ENCODE results near the gene SCAF4. TPM values are rescaled to one million over a fixed set of nuclear protein-coding genes. Genes with fewer than 3 reads are reported as not detected.

The SCAF4 gene
- total and polyA plus RNA-seq, 2 donors (not counting 1 experiment from before 2014, with no cell fraction given), result 42.3 to 110 TPM

- H3K27me3 Mint-ChIP-seq, result no peaks in the 10 kb centered on the region
- H4K20me1 ChIP-seq (ENCODE audit: control insufficient read depth, insufficient read depth, low read length, poor library complexity, severe bottlenecking), result peaks cover 91% of the 10 kb centered on the region
- peaks cover 87% of the 10 kb centered on the region for H3K4me1 Mint-ChIP-seq
- H3K4me3 Mint-ChIP-seq, result no peak overlapping the region
- H2AFZ ChIP-seq (ENCODE audit: insufficient read depth, low read depth, low read length, poor library complexity, severe bottlenecking), result no peak overlapping the region
- peaks cover 0 to 3% of the 10 kb centered on the region in 2 experiments for H3K36me3 ChIP-seq (replicated peaks in 1 of 2; ENCODE audit: control extremely low read depth in 1 of 2, control insufficient read depth in 1 of 2, extremely low read depth in 1 of 2, insufficient read depth in 2 of 2, low read length in 1 of 2)
- DNase-seq, result no peak
- CTCF ChIA-PET, result interaction anchor here (0.8 kb wide), 1 partner anchor 69 kb away, joined by 3 read pairs; no protein-coding TSS in a partner anchor
- ATAC-seq (ENCODE audit: low read depth), result no peak
- peaks cover 32 to 50% of the 10 kb centered on the region in 2 donors for H3K4me1 ChIP-seq (ENCODE audit: control insufficient read depth in 2 of 2, insufficient read depth in 2 of 2, low read length in 2 of 2)
- no peaks in the 10 kb centered on the region for H3K9me3 ChIP-seq (ENCODE audit: control extremely low read depth in 1 of 3, control insufficient read depth in 2 of 3, insufficient read depth in 1 of 3, low read length in 2 of 3)
- no peak overlapping the region for H3K9ac ChIP-seq (ENCODE audit: low read length)
- no peak overlapping the region for H3K4me3 ChIP-seq (ENCODE audit: control extremely low read depth in 1 of 5, extremely low read depth in 1 of 5, insufficient read depth in 1 of 5, low read depth in 2 of 5, low read length in 4 of 5)
- no peak overlapping the region for H3K4me2 ChIP-seq (replicated peaks; ENCODE audit: low read depth, low read length, poor library complexity, severe bottlenecking)
- H3K9me3 Mint-ChIP-seq (ENCODE audit: insufficient read depth), result no peaks in the 10 kb centered on the region
- TF ChIP-seq EZH2 (IDR thresholded peaks at IDR 0.05; ENCODE audit: borderline replicate concordance, insufficient read depth, low read depth, low read length, poor library complexity, severe bottlenecking), result no peak
- H3K27ac Mint-ChIP-seq, result no peak overlapping the region
- POLR2A ChIA-PET, result no interaction called here
- H3K79me2 ChIP-seq (ENCODE audit: control insufficient read depth, insufficient read depth, low read length), result peaks cover 100% of the 10 kb centered on the region
- H3K27ac ChIP-seq (ENCODE audit: low read length in 2 of 2), result no peak overlapping the region
- WGBS (ENCODE audit: insufficient coverage), result no CpG with 5 or more reads among the region's 1 CpG
- H3K27me3 ChIP-seq (replicated peaks in 1 of 4; ENCODE audit: control extremely low read depth in 1 of 4, control insufficient read depth in 3 of 4, insufficient read depth in 4 of 4, low read length in 3 of 4), result no peaks in the 10 kb centered on the region
- intact Hi-C loops (cut with micrococcal nuclease), result no loop called here
These were observed 20.6 kb downstream of the SCAF4 start for GRCh38 chr21:31711326-31711725.

GRCh38 chr21:31710586-31710985 lies 21.3 kb downstream of the SCAF4 start:
- H3K36me3 ChIP-seq (replicated peaks in 1 of 2; ENCODE audit: control extremely low read depth in 1 of 2, control insufficient read depth in 1 of 2, extremely low read depth in 1 of 2, insufficient read depth in 2 of 2, low read length in 1 of 2), result peaks cover 3 to 5% of the 10 kb centered on the region in 2 experiments
- Mint-ChIP-seq H3K9me3 (ENCODE audit: insufficient read depth) (no peaks in the 10 kb centered on the region), H3K4me1 (peaks cover 81% of the 10 kb centered on the region), H3K27ac (no peak overlapping the region), H3K27me3 (no peaks in the 10 kb centered on the region), H3K4me3 (no peak overlapping the region)
- TF ChIP-seq CTCF (IDR thresholded peaks at IDR 0.05) (no peak), EZH2 (IDR thresholded peaks at IDR 0.05; ENCODE audit: borderline replicate concordance, insufficient read depth, low read depth, low read length, poor library complexity, severe bottlenecking) (no peak)
- no peak overlapping the region for H3K9ac ChIP-seq (ENCODE audit: low read length)
- no peak overlapping the region for H3K27ac ChIP-seq (ENCODE audit: low read length in 2 of 2)
- DNase-seq (no peak), ATAC-seq (ENCODE audit: low read depth) (no peak)
- H2AFZ ChIP-seq (ENCODE audit: insufficient read depth, low read depth, low read length, poor library complexity, severe bottlenecking), result no peak overlapping the region
- intact Hi-C loops (cut with micrococcal nuclease), result no loop called here
- ChIA-PET POLR2A (no interaction called here), CTCF (interaction anchor here (0.8 kb wide), 1 partner anchor 70 kb away, joined by 3 read pairs; no protein-coding TSS in a partner anchor)
- H3K4me2 ChIP-seq (replicated peaks; ENCODE audit: low read depth, low read length, poor library complexity, severe bottlenecking), result no peak overlapping the region
- WGBS (ENCODE audit: insufficient coverage), result no CpG with 5 or more reads among the region's 1 CpG
- H3K27me3 ChIP-seq (replicated peaks in 1 of 4; ENCODE audit: control extremely low read depth in 1 of 4, control insufficient read depth in 3 of 4, insufficient read depth in 4 of 4, low read length in 3 of 4), result no peaks in the 10 kb centered on the region
- H4K20me1 ChIP-seq (ENCODE audit: control insufficient read depth, insufficient read depth, low read length, poor library complexity, severe bottlenecking), result peaks cover 85% of the 10 kb centered on the region
- H3K4me3 ChIP-seq (ENCODE audit: control extremely low read depth in 1 of 5, extremely low read depth in 1 of 5, insufficient read depth in 1 of 5, low read depth in 2 of 5, low read length in 4 of 5), result no peak overlapping the region
- peaks cover 32 to 43% of the 10 kb centered on the region in 2 donors for H3K4me1 ChIP-seq (ENCODE audit: control insufficient read depth in 2 of 2, insufficient read depth in 2 of 2, low read length in 2 of 2)
- no peaks in the 10 kb centered on the region for H3K9me3 ChIP-seq (ENCODE audit: control extremely low read depth in 1 of 3, control insufficient read depth in 2 of 3, insufficient read depth in 1 of 3, low read length in 2 of 3)
- H3K79me2 ChIP-seq (ENCODE audit: control insufficient read depth, insufficient read depth, low read length), result peaks cover 100% of the 10 kb centered on the region
